WTC11 (cell line): Measurements from ENCODE around the gene TTL.

Experiments
- CTCF ChIP-seq: fragments of 200-600 bp; IDR thresholded peaks from 2 replicates; pipeline ENCODE4 v1.8.0; 2022; ENCODE audit warnings: antibody characterized with exemption
- E2F1 ChIP-seq: sonication (generic); formaldehyde crosslinking; IDR thresholded peaks from 2 replicates; pipeline ENCODE4 v1.8.0; 2022; ENCODE audit warnings: mild to moderate bottlenecking, missing genetic modification reagents
- E2F5 ChIP-seq: sonication (generic); formaldehyde crosslinking; IDR thresholded peaks from 2 replicates; pipeline ENCODE4 v1.8.1; 2022; ENCODE audit warnings: mild to moderate bottlenecking, moderate library complexity, missing genetic modification reagents
- IRF2 ChIP-seq: sonication (generic); formaldehyde crosslinking; IDR thresholded peaks from 2 replicates; pipeline ENCODE4 v1.8.0; 2022; ENCODE audit warnings: low read depth, missing genetic modification reagents, borderline replicate concordance
- MYBL2 ChIP-seq: sonication (generic); formaldehyde crosslinking; IDR thresholded peaks from 2 replicates; pipeline ENCODE4 v1.8.1; 2023; ENCODE audit warnings: mild to moderate bottlenecking, moderate library complexity, missing genetic modification reagents
- NFE2L1 ChIP-seq: sonication (generic); formaldehyde crosslinking; IDR thresholded peaks from 2 replicates; pipeline ENCODE4 v1.8.1; 2023; ENCODE audit warnings: missing genetic modification reagents
- SMAD3 ChIP-seq: sonication (generic); formaldehyde crosslinking; IDR thresholded peaks from 2 replicates; pipeline ENCODE4 v1.8.0; 2022; ENCODE audit warnings: missing genetic modification reagents, mild to moderate bottlenecking, borderline replicate concordance
- SP1 ChIP-seq: sonication (generic); formaldehyde crosslinking; conservative IDR thresholded peaks from 2 replicates; pipeline ENCODE4 v1.8.1; 2022; ENCODE audit warnings: missing genetic modification reagents
- ZNF121 ChIP-seq: sonication (generic); formaldehyde crosslinking; IDR thresholded peaks from 2 replicates; pipeline ENCODE4 v1.8.0; 2023; ENCODE audit warnings: missing genetic modification reagents
- TF ChIP-seq, protein P1 (sequence below): sonication (generic); formaldehyde crosslinking; IDR thresholded peaks from 2 replicates; pipeline ENCODE4 v1.8.1; 2023; ENCODE audit warnings: mild to moderate bottlenecking, missing genetic modification reagents, moderate library complexity
- TF ChIP-seq, protein P2 (sequence below): sonication (generic); formaldehyde crosslinking; conservative IDR thresholded peaks from 2 replicates; pipeline ENCODE4 v1.8.1; 2022; ENCODE audit warnings: mild to moderate bottlenecking, missing genetic modification reagents
- TF ChIP-seq, protein P3 (sequence below): sonication (generic); formaldehyde crosslinking; IDR thresholded peaks from 2 replicates; pipeline ENCODE4 v1.8.1; 2023; ENCODE audit warnings: mild to moderate bottlenecking, missing genetic modification reagents
- TF ChIP-seq, protein P4 (sequence below): sonication (generic); formaldehyde crosslinking; IDR thresholded peaks from 2 replicates; pipeline ENCODE4 v1.8.1; 2022; ENCODE audit warnings: low read depth, mild to moderate bottlenecking, moderate library complexity, missing genetic modification reagents, borderline replicate concordance

DNA sequence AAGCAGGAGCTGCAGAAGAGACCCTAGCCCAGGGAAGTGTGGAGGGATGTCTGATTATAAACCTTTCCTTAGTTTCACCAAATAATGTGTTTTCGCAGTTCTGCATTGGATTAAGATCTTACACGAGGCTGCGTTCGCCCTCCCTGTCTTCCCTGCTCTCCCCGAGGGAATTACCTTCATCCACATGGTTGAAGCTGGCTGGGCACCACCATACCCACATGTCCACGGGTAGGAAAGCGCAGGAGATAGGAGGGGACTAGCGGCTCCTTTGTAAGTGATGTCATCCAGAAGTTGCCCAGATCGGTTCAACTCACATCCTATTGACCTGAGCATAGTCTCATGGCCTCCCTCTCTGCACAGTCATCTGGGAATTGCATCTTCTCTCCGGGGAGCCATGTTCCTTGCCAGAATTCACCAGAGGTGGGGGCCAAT, 1.1 kb downstream of the TTL start:
- TF ChIP-seq, protein P1, sequence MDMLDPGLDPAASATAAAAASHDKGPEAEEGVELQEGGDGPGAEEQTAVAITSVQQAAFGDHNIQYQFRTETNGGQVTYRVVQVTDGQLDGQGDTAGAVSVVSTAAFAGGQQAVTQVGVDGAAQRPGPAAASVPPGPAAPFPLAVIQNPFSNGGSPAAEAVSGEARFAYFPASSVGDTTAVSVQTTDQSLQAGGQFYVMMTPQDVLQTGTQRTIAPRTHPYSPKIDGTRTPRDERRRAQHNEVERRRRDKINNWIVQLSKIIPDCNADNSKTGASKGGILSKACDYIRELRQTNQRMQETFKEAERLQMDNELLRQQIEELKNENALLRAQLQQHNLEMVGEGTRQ, result no peak
- TF ChIP-seq E2F5 (CRISPR knock-in tag), result no peak
- TF ChIP-seq, protein P2, sequence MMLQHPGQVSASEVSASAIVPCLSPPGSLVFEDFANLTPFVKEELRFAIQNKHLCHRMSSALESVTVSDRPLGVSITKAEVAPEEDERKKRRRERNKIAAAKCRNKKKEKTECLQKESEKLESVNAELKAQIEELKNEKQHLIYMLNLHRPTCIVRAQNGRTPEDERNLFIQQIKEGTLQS, result no peak
- no peak for TF ChIP-seq MYBL2 (CRISPR knock-in tag)
- TF ChIP-seq ZNF121 (CRISPR knock-in tag), result no peak
- TF ChIP-seq NFE2L1 (CRISPR knock-in tag), result no peak
- TF ChIP-seq, protein P3, sequence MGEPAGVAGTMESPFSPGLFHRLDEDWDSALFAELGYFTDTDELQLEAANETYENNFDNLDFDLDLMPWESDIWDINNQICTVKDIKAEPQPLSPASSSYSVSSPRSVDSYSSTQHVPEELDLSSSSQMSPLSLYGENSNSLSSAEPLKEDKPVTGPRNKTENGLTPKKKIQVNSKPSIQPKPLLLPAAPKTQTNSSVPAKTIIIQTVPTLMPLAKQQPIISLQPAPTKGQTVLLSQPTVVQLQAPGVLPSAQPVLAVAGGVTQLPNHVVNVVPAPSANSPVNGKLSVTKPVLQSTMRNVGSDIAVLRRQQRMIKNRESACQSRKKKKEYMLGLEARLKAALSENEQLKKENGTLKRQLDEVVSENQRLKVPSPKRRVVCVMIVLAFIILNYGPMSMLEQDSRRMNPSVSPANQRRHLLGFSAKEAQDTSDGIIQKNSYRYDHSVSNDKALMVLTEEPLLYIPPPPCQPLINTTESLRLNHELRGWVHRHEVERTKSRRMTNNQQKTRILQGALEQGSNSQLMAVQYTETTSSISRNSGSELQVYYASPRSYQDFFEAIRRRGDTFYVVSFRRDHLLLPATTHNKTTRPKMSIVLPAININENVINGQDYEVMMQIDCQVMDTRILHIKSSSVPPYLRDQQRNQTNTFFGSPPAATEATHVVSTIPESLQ (CRISPR knock-in tag), result no peak
- TF ChIP-seq CTCF, result no peak
- TF ChIP-seq IRF2 (CRISPR knock-in tag), result no peak
- no peak for TF ChIP-seq SMAD3 (CRISPR knock-in tag)
- TF ChIP-seq E2F1 (CRISPR knock-in tag), result no peak
- TF ChIP-seq, protein P4, sequence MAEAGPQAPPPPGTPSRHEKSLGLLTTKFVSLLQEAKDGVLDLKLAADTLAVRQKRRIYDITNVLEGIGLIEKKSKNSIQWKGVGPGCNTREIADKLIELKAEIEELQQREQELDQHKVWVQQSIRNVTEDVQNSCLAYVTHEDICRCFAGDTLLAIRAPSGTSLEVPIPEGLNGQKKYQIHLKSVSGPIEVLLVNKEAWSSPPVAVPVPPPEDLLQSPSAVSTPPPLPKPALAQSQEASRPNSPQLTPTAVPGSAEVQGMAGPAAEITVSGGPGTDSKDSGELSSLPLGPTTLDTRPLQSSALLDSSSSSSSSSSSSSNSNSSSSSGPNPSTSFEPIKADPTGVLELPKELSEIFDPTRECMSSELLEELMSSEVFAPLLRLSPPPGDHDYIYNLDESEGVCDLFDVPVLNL (CRISPR knock-in tag), result no peak
- TF ChIP-seq SP1, result no peak
